ENCODE results near the gene RASD1.

- TF ChIP-seq EZH2phosphoT487 (IDR thresholded peaks at IDR 0.05; ENCODE audit: low read depth, severe bottlenecking, unreplicated experiment) (no peak), EZH2 (IDR thresholded peaks at IDR 0.05; ENCODE audit: borderline replicate concordance) (no peak)
- TF ChIP-seq, protein P1, sequence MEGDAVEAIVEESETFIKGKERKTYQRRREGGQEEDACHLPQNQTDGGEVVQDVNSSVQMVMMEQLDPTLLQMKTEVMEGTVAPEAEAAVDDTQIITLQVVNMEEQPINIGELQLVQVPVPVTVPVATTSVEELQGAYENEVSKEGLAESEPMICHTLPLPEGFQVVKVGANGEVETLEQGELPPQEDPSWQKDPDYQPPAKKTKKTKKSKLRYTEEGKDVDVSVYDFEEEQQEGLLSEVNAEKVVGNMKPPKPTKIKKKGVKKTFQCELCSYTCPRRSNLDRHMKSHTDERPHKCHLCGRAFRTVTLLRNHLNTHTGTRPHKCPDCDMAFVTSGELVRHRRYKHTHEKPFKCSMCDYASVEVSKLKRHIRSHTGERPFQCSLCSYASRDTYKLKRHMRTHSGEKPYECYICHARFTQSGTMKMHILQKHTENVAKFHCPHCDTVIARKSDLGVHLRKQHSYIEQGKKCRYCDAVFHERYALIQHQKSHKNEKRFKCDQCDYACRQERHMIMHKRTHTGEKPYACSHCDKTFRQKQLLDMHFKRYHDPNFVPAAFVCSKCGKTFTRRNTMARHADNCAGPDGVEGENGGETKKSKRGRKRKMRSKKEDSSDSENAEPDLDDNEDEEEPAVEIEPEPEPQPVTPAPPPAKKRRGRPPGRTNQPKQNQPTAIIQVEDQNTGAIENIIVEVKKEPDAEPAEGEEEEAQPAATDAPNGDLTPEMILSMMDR (IDR thresholded peaks at IDR 0.05; ENCODE audit: poor library complexity) = no peak
Measured at GRCh38 chr17:17469996-17470395, 26.2 kb downstream of the RASD1 start.
